Activated T-cell treated with anti-CD3 and anti-CD28 coated beads, Interleukin-2, amount 50 U/mL, for 4 hours (primary cell): ENCODE results near the gene RNF223. TPM values are rescaled to one million over a fixed set of nuclear protein-coding genes. Genes with fewer than 3 reads are reported as not detected.
A peak's percentile ranks its signal among the peaks of the same experiment; 100 is the strongest.

ENCODE experiments used
- ATAC-seq, 2 donors: fragments of 200-7000 bp; cut with Tn5 transposase; one replicate each; pipeline ENCODE4 v1.10.0; 2021
- DNase-seq: peaks from one replicate; pipeline ENCODE4 v3.0.0-alpha.2; 2020
- H3K27me3 Mint-ChIP-seq: one replicate; pipeline ENCODE4 v1.8.0; 2021; ENCODE audit warnings: low read depth, mixed read lengths
- H3K36me3 Mint-ChIP-seq: one replicate; pipeline ENCODE4 v1.8.0; 2022; ENCODE audit warnings: mixed read lengths; ENCODE audit not compliant: insufficient read depth
- H3K4me1 Mint-ChIP-seq: one replicate; pipeline ENCODE4 v1.8.0; 2021; ENCODE audit warnings: low read depth, mixed read lengths
- H3K4me3 Mint-ChIP-seq: one replicate; pipeline ENCODE4 v1.8.0; 2021; ENCODE audit warnings: mild to moderate bottlenecking, moderate library complexity, mixed read lengths
- H3K9me3 Mint-ChIP-seq: one replicate; pipeline ENCODE4 v1.8.0; 2021; ENCODE audit warnings: mixed read lengths
- total RNA-seq, 3 donors: library from RNA; stranded (reverse); gene quantifications; one replicate each; pipeline ENCODE4 v1.2.1, GENCODE V29; 2021

RNF223 gene
- total RNA-seq, 3 donors from 2014 or later, result 0.16 TPM; not detected in 2

GRCh38 chr1:1075148-1075935, 1.2 kb upstream of the RNF223 start:
- no peak for DNase-seq
- Mint-ChIP-seq H3K36me3 (no peaks in the 10 kb centered on the region), H3K4me3 (no peak overlapping the region), H3K27me3 (peaks cover 13% of the 10 kb centered on the region), H3K4me1 (peaks cover 4% of the 10 kb centered on the region), H3K9me3 (no peaks in the 10 kb centered on the region)
- no peak for ATAC-seq

GRCh38 chr1:1074631-1075147, 583 bp upstream of the RNF223 start:
- peaks cover 6% of the 10 kb centered on the region for H3K4me1 Mint-ChIP-seq
- H3K9me3 Mint-ChIP-seq, result no peaks in the 10 kb centered on the region
- ATAC-seq (no peak), DNase-seq (no peak)
- no peak overlapping the region for H3K4me3 Mint-ChIP-seq
- peaks cover 13% of the 10 kb centered on the region for H3K27me3 Mint-ChIP-seq
- no peaks in the 10 kb centered on the region for H3K36me3 Mint-ChIP-seq

- DNase-seq (no peak), ATAC-seq (no peak)
- Mint-ChIP-seq H3K4me1 (peaks cover 3% of the 10 kb centered on the region), H3K27me3 (peaks cover 13% of the 10 kb centered on the region), H3K9me3 (no peaks in the 10 kb centered on the region), H3K36me3 (no peaks in the 10 kb centered on the region), H3K4me3 (no peak overlapping the region)
Measured at GRCh38 chr1:1072849-1073742, 1.0 kb downstream of the RNF223 start.

- H3K27me3 Mint-ChIP-seq, result peaks cover 13% of the 10 kb centered on the region
- ATAC-seq (no peak), DNase-seq (no peak)
- no peaks in the 10 kb centered on the region for H3K36me3 Mint-ChIP-seq
- peaks cover 4% of the 10 kb centered on the region for H3K4me1 Mint-ChIP-seq
- no peaks in the 10 kb centered on the region for H3K9me3 Mint-ChIP-seq
- no peak overlapping the region for H3K4me3 Mint-ChIP-seq
Measured at GRCh38 chr1:1072299-1072848, 1.7 kb downstream of the RNF223 start.

GRCh38 chr1:1071486-1072298, 2.4 kb downstream of the RNF223 start:
- Mint-ChIP-seq H3K27me3 (peaks cover 13% of the 10 kb centered on the region), H3K4me1 (peaks cover 4% of the 10 kb centered on the region), H3K36me3 (no peaks in the 10 kb centered on the region), H3K9me3 (no peaks in the 10 kb centered on the region), H3K4me3 (no peak overlapping the region)
- ATAC-seq (no peak), DNase-seq (no peak)

GRCh38 chr1:1069711-1070676, 4.1 kb downstream of the RNF223 start:
- Mint-ChIP-seq H3K27me3 (peaks cover 13% of the 10 kb centered on the region), H3K4me1 (peaks cover 13% of the 10 kb centered on the region), H3K36me3 (no peaks in the 10 kb centered on the region), H3K4me3 (peak overlapping the region; percentile 48), H3K9me3 (no peaks in the 10 kb centered on the region)
- no peak for DNase-seq
- peak in 1 of 2 donors; percentile 15 for ATAC-seq

GRCh38 chr1:1069056-1069710, 4.9 kb downstream of the RNF223 start:
- Mint-ChIP-seq H3K4me1 (peaks cover 16% of the 10 kb centered on the region), H3K36me3 (no peaks in the 10 kb centered on the region), H3K27me3 (peaks cover 7% of the 10 kb centered on the region), H3K4me3 (peak overlapping the region; percentile 69), H3K9me3 (no peaks in the 10 kb centered on the region)
- peak; percentile 50 to 57 for ATAC-seq
- DNase-seq, result peak; percentile 93

GRCh38 chr1:1068517-1069055, 5.5 kb downstream of the RNF223 start:
- no peaks in the 10 kb centered on the region for H3K36me3 Mint-ChIP-seq
- peak overlapping the region; percentile 66 for H3K4me3 Mint-ChIP-seq
- peaks cover 18% of the 10 kb centered on the region for H3K4me1 Mint-ChIP-seq
- H3K9me3 Mint-ChIP-seq, result no peaks in the 10 kb centered on the region
- H3K27me3 Mint-ChIP-seq, result peaks cover 7% of the 10 kb centered on the region
- DNase-seq (peak; percentile 45), ATAC-seq (peak in 1 of 2 donors; percentile 5)

GRCh38 chr1:1067860-1068516, 6.1 kb downstream of the RNF223 start:
- H3K4me1 Mint-ChIP-seq, result peaks cover 21% of the 10 kb centered on the region
- H3K4me3 Mint-ChIP-seq, result peak overlapping the region; percentile 66

GRCh38 chr1:1067284-1067859, 6.7 kb downstream of the RNF223 start:
- DNase-seq, result no peak
- H3K9me3 Mint-ChIP-seq, result no peaks in the 10 kb centered on the region
- no peak overlapping the region for H3K4me3 Mint-ChIP-seq
- H3K27me3 Mint-ChIP-seq, result peaks cover 2% of the 10 kb centered on the region
- no peak for ATAC-seq
- no peaks in the 10 kb centered on the region for H3K36me3 Mint-ChIP-seq
- peaks cover 27% of the 10 kb centered on the region for H3K4me1 Mint-ChIP-seq

More at GRCh38 chr1:1067860-1068516, 6.1 kb downstream of the RNF223 start:
- Mint-ChIP-seq H3K36me3 (no peaks in the 10 kb centered on the region), H3K9me3 (no peaks in the 10 kb centered on the region), H3K27me3 (peaks cover 7% of the 10 kb centered on the region)
- no peak for ATAC-seq
- DNase-seq, result no peak

GRCh38 chr1:1066403-1067283, 7.5 kb downstream of the RNF223 start:
- H3K9me3 Mint-ChIP-seq, result no peaks in the 10 kb centered on the region
- no peak overlapping the region for H3K4me3 Mint-ChIP-seq
- ATAC-seq (no peak), DNase-seq (no peak)
- H3K4me1 Mint-ChIP-seq, result peaks cover 28% of the 10 kb centered on the region
- H3K36me3 Mint-ChIP-seq, result no peaks in the 10 kb centered on the region
- peaks cover 2% of the 10 kb centered on the region for H3K27me3 Mint-ChIP-seq
